GF-D8 (cell line): ENCODE results near the gene NAA60.
"Not testable (repeated sequence)": the region's sequence is repeated elsewhere in the genome, so short reads cannot be mapped to it uniquely, and the experiment has no call there.

Experiments used
- DNase-seq: peaks from one replicate; lab custom pipeline; 2025; lab: John Stamatoyannopoulos, UW

Gene NAA60

GRCh38 chr16:3510416-3510815 lies 66.9 kb downstream of the NAA60 start:
- DNase-seq: no peak

- no peak for DNase-seq
These were observed 68.1 kb downstream of the NAA60 start for GRCh38 chr16:3511286-3512180.

GRCh38 chr16:3513892-3514583 lies 70.6 kb downstream of the NAA60 start:
- DNase-seq: no peak

GRCh38 chr16:3514621-3515020 lies 71.1 kb downstream of the NAA60 start:
- no peak for DNase-seq

GRCh38 chr16:3515897-3516296 lies 72.4 kb downstream of the NAA60 start:
- no peak for DNase-seq

- no peak for DNase-seq
These were observed 75.0 kb downstream of the NAA60 start for GRCh38 chr16:3518292-3518985.

- DNase-seq: no peak
These were observed 75.5 kb downstream of the NAA60 start for GRCh38 chr16:3518986-3519348.

- no peak for DNase-seq
These were observed 76.1 kb downstream of the NAA60 start for GRCh38 chr16:3519581-3519980.

GRCh38 chr16:3520413-3520812 lies 76.9 kb downstream of the NAA60 start:
- no peak for DNase-seq

- no peak for DNase-seq
These were observed 77.4 kb downstream of the NAA60 start for GRCh38 chr16:3520841-3521240.

GRCh38 chr16:3523281-3523680 lies 79.8 kb downstream of the NAA60 start:
- DNase-seq: no peak

GRCh38 chr16:3525951-3526350 lies 82.5 kb downstream of the NAA60 start:
- no peak for DNase-seq

- DNase-seq: not testable (repeated sequence)
These were observed 83.8 kb downstream of the NAA60 start for GRCh38 chr16:3527216-3527829.

- no peak for DNase-seq
These were observed 84.9 kb downstream of the NAA60 start for GRCh38 chr16:3528406-3528805.

- DNase-seq: no peak
These were observed 85.7 kb downstream of the NAA60 start for GRCh38 chr16:3529175-3529574.

GRCh38 chr16:3530371-3530914 lies 87.0 kb downstream of the NAA60 start:
- DNase-seq: no peak

GRCh38 chr16:3532741-3533140 lies 89.3 kb downstream of the NAA60 start:
- DNase-seq: no peak

- DNase-seq: no peak
These were observed 90.6 kb downstream of the NAA60 start for GRCh38 chr16:3534126-3534525.

- DNase-seq: no peak
These were observed 92.8 kb downstream of the NAA60 start for GRCh38 chr16:3536271-3536731.
